Ishikawa (cell line): Measurements from ENCODE around the gene GATB.
A peak's percentile ranks its signal among the peaks of the same experiment; 100 is the strongest.

ENCODE experiments used
- CEBPB ChIP-seq: IDR thresholded peaks from 2 replicates; pipeline ENCODE4 v1.6.1; 2012
- CREB1 ChIP-seq: IDR thresholded peaks from 2 replicates; pipeline ENCODE4 v1.6.1; 2012; ENCODE audit warnings: low read depth
- EGR1 ChIP-seq: IDR thresholded peaks from 2 replicates; pipeline ENCODE4 v1.6.1; 2012
- EP300 ChIP-seq: IDR thresholded peaks from 2 replicates; pipeline ENCODE4 v1.6.1; 2012; ENCODE audit warnings: borderline replicate concordance
- FOXM1 ChIP-seq: IDR thresholded peaks from 2 replicates; pipeline ENCODE4 v1.6.1; 2012; ENCODE audit warnings: low read depth, borderline replicate concordance
- NFIC ChIP-seq: IDR thresholded peaks from 2 replicates; pipeline ENCODE4 v1.6.1; 2012
- RAD21 ChIP-seq: IDR thresholded peaks from 2 replicates; pipeline ENCODE4 v1.6.1; 2012; ENCODE audit warnings: low read depth
- REST ChIP-seq: IDR thresholded peaks from 2 replicates; pipeline ENCODE4 v1.6.1; 2012; ENCODE audit warnings: low read depth, mild to moderate bottlenecking
- TAF1 ChIP-seq: IDR thresholded peaks from 2 replicates; pipeline ENCODE4 v1.6.1; 2012; ENCODE audit warnings: low read depth, mild to moderate bottlenecking
- TCF12 ChIP-seq: IDR thresholded peaks from 2 replicates; pipeline ENCODE4 v1.6.1; 2012; ENCODE audit warnings: low read depth
- TEAD4 ChIP-seq: IDR thresholded peaks from 2 replicates; pipeline ENCODE4 v1.6.1; 2012
- YY1 ChIP-seq: IDR thresholded peaks from 2 replicates; pipeline ENCODE4 v1.6.1; 2012; ENCODE audit warnings: low read depth
- ZBTB7A ChIP-seq: IDR thresholded peaks from 2 replicates; pipeline ENCODE4 v1.6.1; 2012; ENCODE audit warnings: low read depth
- TF ChIP-seq, protein P1 (sequence below): IDR thresholded peaks from 2 replicates; pipeline ENCODE4 v1.6.1; 2012
- TF ChIP-seq, protein P2 (sequence below): IDR thresholded peaks from 2 replicates; pipeline ENCODE4 v1.6.1; 2012

GATB gene, protein sequence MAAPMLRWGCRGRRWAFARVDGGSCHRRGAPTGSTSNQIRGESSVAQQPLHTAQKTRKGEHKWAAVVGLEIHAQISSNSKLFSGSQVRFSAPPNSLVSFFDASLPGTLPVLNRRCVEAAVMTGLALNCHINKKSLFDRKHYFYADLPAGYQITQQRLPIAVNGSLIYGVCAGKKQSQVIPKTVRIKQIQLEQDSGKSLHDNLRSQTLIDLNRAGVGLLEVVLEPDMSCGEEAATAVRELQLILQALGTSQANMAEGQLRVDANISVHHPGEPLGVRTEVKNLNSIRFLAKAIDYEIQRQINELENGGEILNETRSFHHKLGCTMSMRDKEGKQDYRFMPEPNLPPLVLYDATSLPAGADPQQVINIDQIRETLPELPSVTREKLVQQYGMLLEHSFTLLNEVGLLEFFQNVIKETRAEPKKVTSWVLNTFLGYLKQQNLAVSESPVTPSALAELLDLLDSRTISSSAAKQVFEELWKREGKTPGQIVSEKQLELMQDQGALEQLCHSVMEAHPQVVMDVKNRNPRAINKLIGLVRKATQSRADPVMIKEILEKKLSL

GRCh38 chr4:151760712-151761661 lies at the start of gene GATB:
TSS of gene GATB (minus strand) at chr4:151761007. CDS start at chr4:151760982, 25 bp downstream.
- TF ChIP-seq YY1 (peak; percentile 100), CEBPB (no peak; the same call in 1 of the 2 replicates), TCF12 (peak; percentile 85), CREB1 (peak; percentile 59), TEAD4 (peak; percentile 40), FOXM1 (no peak; the same call in 1 of the 2 replicates), ZBTB7A (no peak), EP300 (peak; percentile 37; the same call in 1 of the 2 replicates), EGR1 (peak; percentile 36; the same call in 1 of the 2 replicates), REST (no peak), RAD21 (peak; percentile 15; the same call in 1 of the 2 replicates), NFIC (peak; percentile 36; the same call in 1 of the 2 replicates), TAF1 (peak; percentile 89)
- TF ChIP-seq, protein P1, sequence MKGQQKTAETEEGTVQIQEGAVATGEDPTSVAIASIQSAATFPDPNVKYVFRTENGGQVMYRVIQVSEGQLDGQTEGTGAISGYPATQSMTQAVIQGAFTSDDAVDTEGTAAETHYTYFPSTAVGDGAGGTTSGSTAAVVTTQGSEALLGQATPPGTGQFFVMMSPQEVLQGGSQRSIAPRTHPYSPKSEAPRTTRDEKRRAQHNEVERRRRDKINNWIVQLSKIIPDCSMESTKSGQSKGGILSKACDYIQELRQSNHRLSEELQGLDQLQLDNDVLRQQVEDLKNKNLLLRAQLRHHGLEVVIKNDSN = peak; percentile 99
- TF ChIP-seq, protein P2, sequence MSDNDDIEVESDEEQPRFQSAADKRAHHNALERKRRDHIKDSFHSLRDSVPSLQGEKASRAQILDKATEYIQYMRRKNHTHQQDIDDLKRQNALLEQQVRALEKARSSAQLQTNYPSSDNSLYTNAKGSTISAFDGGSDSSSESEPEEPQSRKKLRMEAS = peak; percentile 88

- no peak for TF ChIP-seq TEAD4
- TF ChIP-seq YY1 = no peak
- TF ChIP-seq TCF12 = no peak
- TF ChIP-seq CREB1 = no peak
- no peak for TF ChIP-seq ZBTB7A
Measured at GRCh38 chr4:151810476-151810875, 49.7 kb upstream of the GATB start.

- TF ChIP-seq RAD21 (no peak), EP300 (no peak), TCF12 (no peak), REST (no peak), ZBTB7A (no peak)
Measured at GRCh38 chr4:151809716-151810115, 48.9 kb upstream of the GATB start.

- TF ChIP-seq TCF12 = no peak
- no peak for TF ChIP-seq REST
- TF ChIP-seq, protein P1 = no peak
- TF ChIP-seq RAD21 = no peak
- TF ChIP-seq CREB1 = no peak
- TF ChIP-seq FOXM1 = no peak
- no peak for TF ChIP-seq EP300
- TF ChIP-seq EGR1 = no peak
- TF ChIP-seq TEAD4 = no peak
- TF ChIP-seq ZBTB7A = no peak
- TF ChIP-seq, protein P2 = no peak
- no peak for TF ChIP-seq CEBPB
- TF ChIP-seq NFIC = no peak
- no peak for TF ChIP-seq TAF1
- no peak for TF ChIP-seq YY1
Measured at GRCh38 chr4:151808542-151808941, 47.7 kb upstream of the GATB start.
